Osteoblast (primary cell): ENCODE results near the gene TRUB1. TPM values are rescaled to one million over a fixed set of nuclear protein-coding genes. Genes with fewer than 3 reads are reported as not detected.

Source experiments
- DNase-seq: peaks from one replicate; pipeline ENCODE4 v3.0.0; 2011; ENCODE audit warnings: low spot score, mixed read lengths; ENCODE audit not compliant: insufficient read length; ENCODE audit errors: missing footprints
- H2AFZ ChIP-seq: 2 replicates; pipeline ENCODE4 v1.6.0; 2011; ENCODE audit warnings: mild to moderate bottlenecking, low read length
- H3K27ac ChIP-seq: 2 replicates; pipeline ENCODE4 v1.5.1; 2011; ENCODE audit warnings: mild to moderate bottlenecking, low read depth, low read length, moderate library complexity
- H3K27me3 ChIP-seq: 2 replicates; pipeline ENCODE4 v1.6.0; 2012; ENCODE audit warnings: mild to moderate bottlenecking, control low read depth, inconsistent platforms, low read length, moderate library complexity; ENCODE audit not compliant: insufficient read depth
- H3K36me3 ChIP-seq: 2 replicates; pipeline ENCODE4 v1.5.1; 2011; ENCODE audit warnings: mild to moderate bottlenecking, low read length, control low read depth, moderate library complexity; ENCODE audit not compliant: insufficient read depth
- H3K4me1 ChIP-seq: 2 replicates; pipeline ENCODE4 v1.5.1; 2011; ENCODE audit warnings: mild to moderate bottlenecking, low read length, control low read depth, moderate library complexity; ENCODE audit not compliant: insufficient read depth
- H3K4me2 ChIP-seq: 2 replicates; pipeline ENCODE4 v1.6.0; 2011; ENCODE audit warnings: mild to moderate bottlenecking, low read length; ENCODE audit not compliant: insufficient read depth
- H3K4me3 ChIP-seq: fragments of 200-600 bp; sonication (generic); 3 replicates; pipeline ENCODE4 v1.5.1; 2012; ENCODE audit warnings: mild to moderate bottlenecking, low read length, inconsistent platforms; ENCODE audit not compliant: insufficient read depth
- H3K79me2 ChIP-seq: 2 replicates; pipeline ENCODE4 v1.6.0; 2012; ENCODE audit warnings: mild to moderate bottlenecking, low read length, control low read depth, inconsistent platforms; ENCODE audit not compliant: insufficient read depth
- H3K9me3 ChIP-seq: 2 replicates; pipeline ENCODE4 v1.5.1; 2011; ENCODE audit warnings: low read depth, low read length, control low read depth
- H4K20me1 ChIP-seq: 2 replicates; pipeline ENCODE4 v1.6.0; 2012; ENCODE audit warnings: mild to moderate bottlenecking, low read length, control low read depth; ENCODE audit not compliant: insufficient read depth
- total RNA-seq: library from RNA; depleted of rRNA; stranded (reverse); fragments of >200 nt; gene quantifications from 2 replicates; pipeline ENCODE4 v1.2.3, GENCODE V29; 2012
- TF ChIP-seq, protein P1 (sequence below): IDR thresholded peaks from 2 replicates; pipeline ENCODE4 v1.5.1; 2011; ENCODE audit warnings: mild to moderate bottlenecking, low read depth, low read length, moderate library complexity; ENCODE audit errors: extremely low read depth

The TRUB1 gene
- total RNA-seq, 1 donor, result 28.6 TPM

- no peak for DNase-seq
- no peak overlapping the region for H2AFZ ChIP-seq
- no peaks in the 10 kb centered on the region for H4K20me1 ChIP-seq
- H3K4me3 ChIP-seq, result no peak overlapping the region
- no peaks in the 10 kb centered on the region for H3K79me2 ChIP-seq
- H3K9me3 ChIP-seq, result no peaks in the 10 kb centered on the region
- H3K4me2 ChIP-seq, result no peak overlapping the region
- H3K27me3 ChIP-seq, result peaks cover 13% of the 10 kb centered on the region
- no peaks in the 10 kb centered on the region for H3K36me3 ChIP-seq
- TF ChIP-seq, protein P1, sequence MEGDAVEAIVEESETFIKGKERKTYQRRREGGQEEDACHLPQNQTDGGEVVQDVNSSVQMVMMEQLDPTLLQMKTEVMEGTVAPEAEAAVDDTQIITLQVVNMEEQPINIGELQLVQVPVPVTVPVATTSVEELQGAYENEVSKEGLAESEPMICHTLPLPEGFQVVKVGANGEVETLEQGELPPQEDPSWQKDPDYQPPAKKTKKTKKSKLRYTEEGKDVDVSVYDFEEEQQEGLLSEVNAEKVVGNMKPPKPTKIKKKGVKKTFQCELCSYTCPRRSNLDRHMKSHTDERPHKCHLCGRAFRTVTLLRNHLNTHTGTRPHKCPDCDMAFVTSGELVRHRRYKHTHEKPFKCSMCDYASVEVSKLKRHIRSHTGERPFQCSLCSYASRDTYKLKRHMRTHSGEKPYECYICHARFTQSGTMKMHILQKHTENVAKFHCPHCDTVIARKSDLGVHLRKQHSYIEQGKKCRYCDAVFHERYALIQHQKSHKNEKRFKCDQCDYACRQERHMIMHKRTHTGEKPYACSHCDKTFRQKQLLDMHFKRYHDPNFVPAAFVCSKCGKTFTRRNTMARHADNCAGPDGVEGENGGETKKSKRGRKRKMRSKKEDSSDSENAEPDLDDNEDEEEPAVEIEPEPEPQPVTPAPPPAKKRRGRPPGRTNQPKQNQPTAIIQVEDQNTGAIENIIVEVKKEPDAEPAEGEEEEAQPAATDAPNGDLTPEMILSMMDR, result no peak
- H3K4me1 ChIP-seq, result peaks cover 6% of the 10 kb centered on the region
- H3K27ac ChIP-seq, result no peak overlapping the region
Measured at GRCh38 chr10:114916653-114917052, 21.3 kb upstream of the TRUB1 start.

DNA sequence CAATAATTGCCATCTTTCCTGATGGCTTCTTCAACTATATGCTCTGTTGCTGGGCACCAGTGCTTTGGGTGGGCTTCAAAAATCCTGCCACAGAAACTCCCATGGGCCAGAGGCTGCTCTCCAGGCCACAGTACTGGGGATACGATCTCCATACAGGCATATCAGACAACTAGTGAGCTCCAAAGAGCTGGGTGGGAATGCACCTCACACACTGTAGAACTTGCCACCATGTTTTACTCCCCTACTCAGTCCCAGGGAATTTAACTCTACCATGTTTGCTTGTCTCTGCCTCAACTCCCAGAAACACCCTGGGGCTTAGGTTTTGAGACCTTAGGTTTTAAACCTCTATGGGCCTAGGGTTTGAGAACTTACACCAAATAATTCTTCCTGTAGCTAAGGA, 20.5 kb upstream of the TRUB1 start:
- Histone ChIP-seq H3K4me1 (peaks cover 6% of the 10 kb centered on the region), H4K20me1 (no peaks in the 10 kb centered on the region), H2AFZ (no peak overlapping the region), H3K27me3 (peaks cover 13% of the 10 kb centered on the region), H3K27ac (no peak overlapping the region), H3K4me2 (no peak overlapping the region), H3K4me3 (no peak overlapping the region), H3K79me2 (no peaks in the 10 kb centered on the region), H3K9me3 (no peaks in the 10 kb centered on the region), H3K36me3 (no peaks in the 10 kb centered on the region)
- DNase-seq, result no peak
- TF ChIP-seq, protein P1, result no peak

DNA sequence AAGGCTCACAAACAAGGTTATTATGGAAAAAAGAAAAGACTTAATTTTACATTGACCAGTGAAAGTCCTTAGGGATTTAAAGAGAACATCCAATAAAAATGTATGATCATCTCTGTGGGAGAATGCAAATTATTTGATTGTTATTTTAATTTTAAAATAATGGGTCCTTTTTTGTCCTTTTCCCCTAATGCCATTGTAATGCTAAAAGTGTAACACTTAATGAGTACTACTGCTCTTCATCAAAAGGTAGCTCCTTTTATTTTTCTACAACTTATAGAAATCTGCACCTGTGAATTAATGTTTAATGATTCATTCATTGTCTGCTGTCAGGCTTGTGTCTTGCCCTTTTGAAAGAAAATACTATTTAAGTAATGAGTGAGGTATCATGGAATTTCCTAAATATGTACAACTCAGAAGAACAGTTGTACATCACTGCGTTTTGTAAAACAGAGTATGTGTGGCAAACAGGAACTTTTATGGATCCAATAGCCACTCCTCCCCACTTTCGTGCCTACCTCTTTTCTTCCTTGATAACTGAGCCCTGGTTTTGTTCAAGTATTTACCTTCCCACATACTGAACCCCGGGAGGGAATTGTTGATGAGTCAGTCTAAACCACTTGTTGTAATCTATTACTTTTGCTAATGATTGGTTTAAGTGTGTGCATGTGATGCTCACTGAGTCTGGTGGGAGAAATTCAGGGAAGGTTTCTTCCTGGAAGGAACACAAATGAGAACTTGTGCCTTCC, 19.9 kb upstream of the TRUB1 start:
- Histone ChIP-seq H3K27ac (no peak overlapping the region), H3K9me3 (no peaks in the 10 kb centered on the region), H3K4me1 (peaks cover 6% of the 10 kb centered on the region), H3K36me3 (no peaks in the 10 kb centered on the region), H3K27me3 (peaks cover 13% of the 10 kb centered on the region), H3K4me2 (no peak overlapping the region), H3K4me3 (no peak overlapping the region), H4K20me1 (no peaks in the 10 kb centered on the region), H3K79me2 (no peaks in the 10 kb centered on the region), H2AFZ (no peak overlapping the region)
- DNase-seq, result peak; percentile 66
- TF ChIP-seq, protein P1, result no peak

DNA sequence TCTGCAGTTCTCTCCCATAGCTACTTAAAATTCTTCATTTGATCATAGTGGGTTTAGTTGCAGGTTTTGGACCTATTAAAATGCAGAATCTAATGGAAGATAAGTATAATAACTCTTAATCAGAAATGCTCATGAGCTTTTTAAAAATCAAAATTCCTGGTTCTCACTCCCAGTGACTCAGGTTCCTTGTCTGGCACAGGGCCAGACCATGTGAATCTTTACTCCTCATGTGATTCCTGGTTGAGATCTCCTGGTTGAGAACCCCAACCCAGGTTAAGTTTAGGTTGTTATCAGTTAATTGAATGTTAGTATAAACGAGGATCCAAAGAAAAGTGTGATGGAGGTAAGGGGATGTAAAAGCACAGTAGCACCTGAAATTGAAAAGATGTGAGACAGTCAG, 17.5 kb upstream of the TRUB1 start:
- peaks cover 13% of the 10 kb centered on the region for H3K27me3 ChIP-seq
- no peaks in the 10 kb centered on the region for H3K9me3 ChIP-seq
- no peaks in the 10 kb centered on the region for H3K36me3 ChIP-seq
- DNase-seq, result no peak
- no peak overlapping the region for H3K4me2 ChIP-seq
- H2AFZ ChIP-seq, result no peak overlapping the region
- TF ChIP-seq, protein P1, result no peak
- no peaks in the 10 kb centered on the region for H3K79me2 ChIP-seq
- H3K4me1 ChIP-seq, result peaks cover 11% of the 10 kb centered on the region
- no peak overlapping the region for H3K27ac ChIP-seq
- no peak overlapping the region for H3K4me3 ChIP-seq
- H4K20me1 ChIP-seq, result no peaks in the 10 kb centered on the region
